ENCODE data around the gene ATXN1. TPM values are rescaled to one million over a fixed set of nuclear protein-coding genes. Genes with fewer than 3 reads are reported as not detected.

ATXN1 gene
- total and polyA plus RNA-seq, 2 donors from 2014 or later: 4.2 to 58.2 TPM

GRCh38 chr6:16504609-16505008 lies 256.7 kb downstream of the ATXN1 start:
- Histone ChIP-seq H3K4me1 (ENCODE audit: control insufficient read depth in 2 of 3, insufficient read depth in 2 of 3, low read depth in 1 of 3, low read length in 3 of 3) (peaks cover 0 to 4% (median 0%) of the 10 kb centered on the region in 3 donors), H3K9me3 (ENCODE audit: control insufficient read depth in 2 of 3, insufficient read depth in 1 of 3, low read length in 3 of 3) (no peaks in the 10 kb centered on the region), H3K4me3 (ENCODE audit: low read length in 3 of 3) (no peak overlapping the region), H3K27me3 (ENCODE audit: control insufficient read depth, insufficient read depth, low read length) (no peaks in the 10 kb centered on the region), H3K27ac (ENCODE audit: low read depth in 2 of 2, low read length in 2 of 2) (no peak overlapping the region), H3K36me3 (ENCODE audit: control insufficient read depth in 2 of 3, insufficient read depth in 3 of 3, low read length in 3 of 3) (no peaks in the 10 kb centered on the region), H3K9ac (ENCODE audit: low read length in 3 of 3) (no peak overlapping the region)
- peak in 4 of 5 donors; percentile 40 to 74 (median 56) for DNase-seq
- TF ChIP-seq CTCF (IDR thresholded peaks at IDR 0.05; ENCODE audit: borderline replicate concordance, extremely low read depth, insufficient read depth): no peak
- FAIRE-seq: no peak
- intact Hi-C loops (cut with DNase I): no loop called here

GRCh38 chr6:16503970-16504415 lies 257.3 kb downstream of the ATXN1 start:
- no peak for FAIRE-seq

GRCh38 chr6:16503241-16503775 lies 258.0 kb downstream of the ATXN1 start:
- Histone ChIP-seq H3K4me1 (ENCODE audit: control insufficient read depth in 2 of 3, insufficient read depth in 2 of 3, low read depth in 1 of 3, low read length in 3 of 3) (peaks cover 0 to 4% (median 0%) of the 10 kb centered on the region in 3 donors), H3K27ac (ENCODE audit: low read depth in 2 of 2, low read length in 2 of 2) (no peak overlapping the region), H3K36me3 (ENCODE audit: control insufficient read depth in 2 of 3, insufficient read depth in 3 of 3, low read length in 3 of 3) (no peaks in the 10 kb centered on the region), H3K27me3 (ENCODE audit: control insufficient read depth, insufficient read depth, low read length) (no peaks in the 10 kb centered on the region), H3K9ac (ENCODE audit: low read length in 3 of 3) (no peak overlapping the region), H3K4me3 (ENCODE audit: low read length in 3 of 3) (no peak overlapping the region), H3K9me3 (ENCODE audit: control insufficient read depth in 2 of 3, insufficient read depth in 1 of 3, low read length in 3 of 3) (no peaks in the 10 kb centered on the region)
- no peak for DNase-seq
- TF ChIP-seq CTCF (IDR thresholded peaks at IDR 0.05; ENCODE audit: borderline replicate concordance, extremely low read depth, insufficient read depth): no peak
- no peak for FAIRE-seq
- intact Hi-C loops (cut with DNase I): no loop called here

More at GRCh38 chr6:16503970-16504415, 257.3 kb downstream of the ATXN1 start:
- H3K27ac ChIP-seq (ENCODE audit: low read depth in 2 of 2, low read length in 2 of 2): no peak overlapping the region
- H3K36me3 ChIP-seq (ENCODE audit: control insufficient read depth in 2 of 3, insufficient read depth in 3 of 3, low read length in 3 of 3): no peaks in the 10 kb centered on the region
- no peak for DNase-seq
- no peak overlapping the region for H3K4me3 ChIP-seq (ENCODE audit: low read length in 3 of 3)
- no peaks in the 10 kb centered on the region for H3K27me3 ChIP-seq (ENCODE audit: control insufficient read depth, insufficient read depth, low read length)
- peaks cover 0 to 4% (median 0%) of the 10 kb centered on the region in 3 donors for H3K4me1 ChIP-seq (ENCODE audit: control insufficient read depth in 2 of 3, insufficient read depth in 2 of 3, low read depth in 1 of 3, low read length in 3 of 3)
- no peak overlapping the region for H3K9ac ChIP-seq (ENCODE audit: low read length in 3 of 3)
- no peaks in the 10 kb centered on the region for H3K9me3 ChIP-seq (ENCODE audit: control insufficient read depth in 2 of 3, insufficient read depth in 1 of 3, low read length in 3 of 3)
- TF ChIP-seq CTCF (IDR thresholded peaks at IDR 0.05; ENCODE audit: borderline replicate concordance, extremely low read depth, insufficient read depth): no peak
- intact Hi-C loops (cut with DNase I): no loop called here

GRCh38 chr6:16498957-16499356 lies 262.3 kb downstream of the ATXN1 start:
- Histone ChIP-seq H3K9me3 (ENCODE audit: control insufficient read depth in 2 of 3, insufficient read depth in 1 of 3, low read length in 3 of 3) (no peaks in the 10 kb centered on the region), H3K36me3 (ENCODE audit: control insufficient read depth in 2 of 3, insufficient read depth in 3 of 3, low read length in 3 of 3) (no peaks in the 10 kb centered on the region), H3K27me3 (ENCODE audit: control insufficient read depth, insufficient read depth, low read length) (no peaks in the 10 kb centered on the region), H3K9ac (ENCODE audit: low read length in 3 of 3) (no peak overlapping the region), H3K27ac (ENCODE audit: low read depth in 2 of 2, low read length in 2 of 2) (no peak overlapping the region), H3K4me1 (ENCODE audit: control insufficient read depth in 2 of 3, insufficient read depth in 2 of 3, low read depth in 1 of 3, low read length in 3 of 3) (no peaks in the 10 kb centered on the region), H3K4me3 (ENCODE audit: low read length in 3 of 3) (no peak overlapping the region)
- TF ChIP-seq CTCF (IDR thresholded peaks at IDR 0.05; ENCODE audit: borderline replicate concordance, extremely low read depth, insufficient read depth): no peak
- DNase-seq: no peak
- no peak for FAIRE-seq
- intact Hi-C loops (cut with DNase I): no loop called here
